ENCODE results near the gene CHRNB1. TPM values are rescaled to one million over a fixed set of nuclear protein-coding genes. Genes with fewer than 3 reads are reported as not detected.

The CHRNB1 gene
- total RNA-seq, 1 experiment from 2014 or later, result 12.7 TPM

DNA sequence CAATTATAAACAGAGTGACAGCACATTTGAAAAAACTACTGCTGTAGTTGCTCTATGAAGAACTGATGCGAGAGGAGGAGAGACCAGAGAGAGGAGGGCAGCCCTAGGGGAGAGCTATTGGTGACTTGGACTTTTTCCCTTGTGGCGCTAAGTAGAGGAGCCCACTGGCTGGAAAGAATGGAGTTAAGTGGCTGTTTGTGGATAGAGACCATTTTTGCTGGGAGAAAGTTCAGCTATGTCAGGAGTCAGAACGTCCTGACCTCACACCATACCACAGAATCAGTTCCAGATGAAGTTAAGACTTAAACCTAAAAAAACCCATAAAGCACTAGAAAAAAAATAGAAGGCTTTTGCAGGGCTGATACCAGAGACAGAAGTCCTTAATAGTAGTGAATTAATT is 41.3 kb downstream of the CHRNB1 start:
- H2BK5ac ChIP-seq (ENCODE audit: insufficient read length, low read length), result no peak overlapping the region
- no peak overlapping the region for H3K4ac ChIP-seq (ENCODE audit: low read depth, low read length)
- peaks cover 6% of the 10 kb centered on the region for H3K79me1 ChIP-seq (ENCODE audit: insufficient read depth, low read depth, low read length, poor library complexity, severe bottlenecking)
- Mint-ChIP-seq H3K27ac (peak overlapping the region in 2 of 3 experiments; percentile 28 to 76; a peak in 3 of 7 replicates), H3K4me1 (peaks cover 41 to 55% of the 10 kb centered on the region in 2 experiments), H3K4me3 (peak overlapping the region; percentile 91 to 96), H3K36me3 (ENCODE audit: insufficient read depth in 1 of 3, low read depth in 3 of 3) (peaks cover 14 to 38% (median 28%) of the 10 kb centered on the region in 3 experiments; a peak in 6 of 7 replicates), H3K27me3 (ENCODE audit: low read depth) (no peaks in the 10 kb centered on the region), H3K9me3 (no peaks in the 10 kb centered on the region)
- no peak overlapping the region for H3K23ac ChIP-seq (ENCODE audit: insufficient read length, low read depth, low read length)
- TF ChIP-seq CTCF (conservative IDR thresholded peaks at IDR 0.05), result no peak
- no peak overlapping the region for H3T11ph ChIP-seq (ENCODE audit: low read length)
- H2AK5ac ChIP-seq (ENCODE audit: insufficient read length, low read length), result no peak overlapping the region
- H2BK120ac ChIP-seq (ENCODE audit: low read depth, low read length, poor library complexity, severe bottlenecking), result no peak overlapping the region
- no peaks in the 10 kb centered on the region; the same call in 1 of the 2 replicates for H3K4me1 ChIP-seq (ENCODE audit: insufficient read depth, low read length)
- peak overlapping the region; percentile 38 for H3K4me2 ChIP-seq (ENCODE audit: insufficient read depth, insufficient read length, low read length)
- peaks cover 46% of the 10 kb centered on the region for H3K79me2 ChIP-seq (ENCODE audit: insufficient read depth, low read length)
- no peaks in the 10 kb centered on the region for H4K20me1 ChIP-seq (ENCODE audit: control insufficient read depth, insufficient read depth, insufficient read length)
- no peak overlapping the region for H3K18ac ChIP-seq (ENCODE audit: insufficient read length, low read depth, low read length)
- no peak overlapping the region for H3K27ac ChIP-seq (ENCODE audit: insufficient read length, low read depth, low read length)
- no peak overlapping the region for H3K56ac ChIP-seq (ENCODE audit: insufficient read length, low read depth, low read length)
- H2AFZ ChIP-seq (ENCODE audit: low read length), result no peak overlapping the region
- H4K91ac ChIP-seq (ENCODE audit: insufficient read length, low read depth, low read length), result no peak overlapping the region
- no peak overlapping the region for H3K14ac ChIP-seq (ENCODE audit: insufficient read depth, low read length)
- no peak for DNase-seq
- no peak overlapping the region for H2BK20ac ChIP-seq (ENCODE audit: low read depth, low read length, poor library complexity, severe bottlenecking)
- H2BK15ac ChIP-seq (ENCODE audit: low read depth, low read length), result no peak overlapping the region
- WGBS (ENCODE audit: extremely low coverage, insufficient read length, low lambda C conversion rate), result no CpG with 5 or more reads among the region's 3 CpGs
- H3K9me3 ChIP-seq (ENCODE audit: control insufficient read depth, low read depth, low read length), result no peaks in the 10 kb centered on the region
- H4K8ac ChIP-seq (replicated peaks; ENCODE audit: insufficient read length, low read depth, low read length), result no peak overlapping the region
- H3K9ac ChIP-seq (ENCODE audit: extremely low read depth, insufficient read length, low read length), result peak overlapping the region; percentile 19
- H4K5ac ChIP-seq (ENCODE audit: insufficient read length, low read depth, low read length), result no peak overlapping the region
- H3K23me2 ChIP-seq (ENCODE audit: insufficient read length, low read depth, low read length, poor library complexity, severe bottlenecking), result peaks cover 13% of the 10 kb centered on the region
- no peak overlapping the region for H2BK12ac ChIP-seq (ENCODE audit: insufficient read length, low read depth, low read length)
- no peaks in the 10 kb centered on the region for H3K27me3 ChIP-seq (ENCODE audit: insufficient read depth, low read length)
